H9 (cell line): ENCODE results near the gene SMNDC1. TPM values are rescaled to one million over a fixed set of nuclear protein-coding genes. Genes with fewer than 3 reads are reported as not detected.

Source experiments
- DNase-seq: peaks from one replicate; pipeline ENCODE4 v3.0.0-alpha.2; 2017
- H2AFZ ChIP-seq: one replicate; pipeline ENCODE4 v1.6.1; 2013; ENCODE audit warnings: mild to moderate bottlenecking, low read length, control low read depth, moderate library complexity
- H2AK5ac ChIP-seq: 2 replicates; pipeline ENCODE4 v1.6.1; 2013; ENCODE audit warnings: low read length, control low read depth, mixed read lengths; ENCODE audit not compliant: insufficient read length
- H2BK120ac ChIP-seq: one replicate; pipeline ENCODE4 v1.6.1; 2013; ENCODE audit warnings: low read depth, mild to moderate bottlenecking, low read length, control low read depth, inconsistent platforms; ENCODE audit not compliant: poor library complexity, severe bottlenecking
- H2BK12ac ChIP-seq: 2 replicates; pipeline ENCODE4 v1.6.1; 2013; ENCODE audit warnings: low read length, control low read depth, mixed read lengths, low read depth; ENCODE audit not compliant: insufficient read length
- H2BK15ac ChIP-seq: 2 replicates; pipeline ENCODE4 v1.6.1; 2013; ENCODE audit warnings: low read depth, low read length, control low read depth
- H2BK20ac ChIP-seq: one replicate; pipeline ENCODE4 v1.6.1; 2013; ENCODE audit warnings: low read depth, mild to moderate bottlenecking, low read length, control low read depth, inconsistent platforms; ENCODE audit not compliant: poor library complexity, severe bottlenecking
- H2BK5ac ChIP-seq: 2 replicates; pipeline ENCODE4 v1.6.1; 2013; ENCODE audit warnings: low read length, control low read depth, mixed read lengths; ENCODE audit not compliant: insufficient read length
- H3K14ac ChIP-seq: 2 replicates; pipeline ENCODE4 v1.6.1; 2013; ENCODE audit warnings: low read length, control low read depth; ENCODE audit not compliant: insufficient read depth
- H3K18ac ChIP-seq: 2 replicates; pipeline ENCODE4 v1.6.1; 2013; ENCODE audit warnings: low read depth, mild to moderate bottlenecking, mixed read lengths, low read length, control low read depth; ENCODE audit not compliant: insufficient read length
- H3K23ac ChIP-seq: 2 replicates; pipeline ENCODE4 v1.6.1; 2013; ENCODE audit warnings: low read length, control low read depth, mixed read lengths, low read depth; ENCODE audit not compliant: insufficient read length
- H3K23me2 ChIP-seq: 2 replicates; pipeline ENCODE4 v1.6.1; 2013; ENCODE audit warnings: low read depth, mild to moderate bottlenecking, mixed read lengths, low read length, control low read depth; ENCODE audit not compliant: insufficient read length, poor library complexity, severe bottlenecking
- H3K27ac ChIP-seq: 2 replicates; pipeline ENCODE4 v1.5.1; 2013; ENCODE audit warnings: low read length, control low read depth, mixed read lengths, low read depth; ENCODE audit not compliant: insufficient read length
- H3K27me3 ChIP-seq: 2 replicates; pipeline ENCODE4 v1.6.1; 2013; ENCODE audit warnings: low read length, control low read depth, inconsistent platforms; ENCODE audit not compliant: insufficient read depth
- H3K4ac ChIP-seq: 2 replicates; pipeline ENCODE4 v1.6.1; 2013; ENCODE audit warnings: low read depth, mild to moderate bottlenecking, control low read depth, inconsistent platforms, low read length, moderate library complexity
- H3K4me1 ChIP-seq: 2 replicates; pipeline ENCODE4 v1.6.1; 2013; ENCODE audit warnings: low read length, control low read depth, inconsistent platforms; ENCODE audit not compliant: insufficient read depth
- H3K4me2 ChIP-seq: 2 replicates; pipeline ENCODE4 v1.6.1; 2013; ENCODE audit warnings: low read length, control low read depth, mixed read lengths; ENCODE audit not compliant: insufficient read length, insufficient read depth
- H3K56ac ChIP-seq: 2 replicates; pipeline ENCODE4 v1.6.1; 2013; ENCODE audit warnings: low read depth, mild to moderate bottlenecking, mixed read lengths, low read length, control low read depth; ENCODE audit not compliant: insufficient read length
- H3K79me1 ChIP-seq: 2 replicates; pipeline ENCODE4 v1.6.1; 2013; ENCODE audit warnings: low read depth, mild to moderate bottlenecking, moderate library complexity, low read length, control low read depth, inconsistent platforms; ENCODE audit not compliant: insufficient read depth, poor library complexity, severe bottlenecking
- H3K79me2 ChIP-seq: 2 replicates; pipeline ENCODE4 v1.6.1; 2013; ENCODE audit warnings: low read length, control low read depth, inconsistent platforms; ENCODE audit not compliant: insufficient read depth
- H3K9ac ChIP-seq: 2 replicates; pipeline ENCODE4 v1.6.1; 2013; ENCODE audit warnings: low read length, control low read depth, mixed read lengths; ENCODE audit not compliant: insufficient read length; ENCODE audit errors: extremely low read depth
- H3K9me3 ChIP-seq: one replicate; pipeline ENCODE4 v1.6.1; 2013; ENCODE audit warnings: low read depth, low read length, inconsistent platforms; ENCODE audit not compliant: control insufficient read depth
- H3T11ph ChIP-seq: one replicate; pipeline ENCODE4 v1.6.1; 2013; ENCODE audit warnings: mild to moderate bottlenecking, low read length, control low read depth, inconsistent platforms
- H4K20me1 ChIP-seq: one replicate; pipeline ENCODE4 v1.6.1; 2013; ENCODE audit not compliant: control insufficient read depth, insufficient read length, insufficient read depth
- H4K5ac ChIP-seq: 2 replicates; pipeline ENCODE4 v1.6.1; 2013; ENCODE audit warnings: low read depth, mild to moderate bottlenecking, mixed read lengths, low read length, control low read depth; ENCODE audit not compliant: insufficient read length
- H4K8ac ChIP-seq: replicated peaks from 2 replicates; pipeline ENCODE4 v1.6.1; 2013; ENCODE audit warnings: low read length, control low read depth, mixed read lengths, low read depth; ENCODE audit not compliant: insufficient read length
- H4K91ac ChIP-seq: 2 replicates; pipeline ENCODE4 v1.6.1; 2013; ENCODE audit warnings: low read depth, mild to moderate bottlenecking, moderate library complexity, mixed read lengths, low read length, control low read depth; ENCODE audit not compliant: insufficient read length
- H3K27ac Mint-ChIP-seq, 3 experiments: 2 replicates in 2 of 3; 3 replicates in 1 of 3; pipeline ENCODE4 v1.8.0; 2020 to 2021; ENCODE audit warnings: mixed read lengths in 3 of 3, mild to moderate bottlenecking in 1 of 3, moderate library complexity in 1 of 3
- H3K27me3 Mint-ChIP-seq: 2 replicates; pipeline ENCODE4 v1.8.0; 2021; ENCODE audit warnings: low read depth, mild to moderate bottlenecking, moderate library complexity, mixed read lengths
- H3K36me3 Mint-ChIP-seq, 3 experiments: 2 replicates in 2 of 3; 3 replicates in 1 of 3; pipeline ENCODE4 v1.8.0; 2020 to 2021; ENCODE audit warnings: low read depth in 3 of 3, mixed read lengths in 3 of 3; ENCODE audit not compliant: insufficient read depth in 1 of 3
- H3K4me1 Mint-ChIP-seq, 2 experiments: 2 replicates each; pipeline ENCODE4 v1.8.0; 2020; ENCODE audit warnings: mixed read lengths in 2 of 2
- H3K4me3 Mint-ChIP-seq, 2 experiments: 2 replicates in 1 of 2; 3 replicates in 1 of 2; pipeline ENCODE4 v1.8.0; 2020 to 2021; ENCODE audit warnings: mild to moderate bottlenecking in 2 of 2, mixed read lengths in 2 of 2, moderate library complexity in 1 of 2
- H3K9me3 Mint-ChIP-seq, 2 experiments: 2 replicates in 1 of 2; 3 replicates in 1 of 2; pipeline ENCODE4 v1.8.0; 2020; ENCODE audit warnings: mild to moderate bottlenecking in 2 of 2, mixed read lengths in 2 of 2, moderate library complexity in 1 of 2
- WGBS: extraction: QIAGEN DNeasy Blood & Tissue Kit; methylation state at CpG from one replicate; pipeline ENCODE4 v1.1.7; 2013; ENCODE audit warnings: missing lambda C conversion rate, low lambda C conversion rate, mixed read lengths; ENCODE audit not compliant: insufficient read length; ENCODE audit errors: extremely low coverage; 5-methylcytosine and 5-hydroxymethylcytosine counted together
- total RNA-seq: library from RNA; stranded (reverse); gene quantifications from 2 replicates; pipeline ENCODE4 v1.2.1, GENCODE V29; 2021
- TF ChIP-seq, protein P1 (sequence below): fragments of 200-600 bp; sonication (generic); conservative IDR thresholded peaks from 3 replicates; pipeline ENCODE4 v1.8.0; 2021; ENCODE audit warnings: antibody characterized with exemption, mild to moderate bottlenecking

SMNDC1 gene
- total RNA-seq, 1 experiment from 2014 or later = 55.7 TPM

DNA sequence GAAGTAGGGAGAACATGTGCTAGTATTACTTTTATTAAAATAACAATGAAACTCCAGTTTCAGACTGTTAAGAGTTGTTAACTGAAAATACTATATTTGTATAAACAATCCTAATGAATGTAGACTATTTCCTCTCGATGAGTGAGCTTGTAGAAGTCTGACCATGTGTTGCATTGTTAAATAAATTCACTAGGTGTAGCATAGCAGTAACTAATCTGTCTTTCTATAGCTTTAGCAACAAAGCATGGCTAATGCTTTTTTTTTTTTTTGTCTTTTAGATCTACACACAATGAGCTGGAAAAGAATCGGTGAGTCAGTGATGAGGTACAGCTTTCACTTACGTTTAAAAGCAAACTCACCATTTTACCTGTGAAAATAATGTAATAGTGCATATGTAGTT, 60.2 kb downstream of the SMNDC1 start:
- Histone ChIP-seq H3K23ac (no peak overlapping the region), H4K8ac (no peak overlapping the region), H3K79me1 (no peaks in the 10 kb centered on the region), H3K56ac (no peak overlapping the region), H2BK20ac (no peak overlapping the region), H2BK15ac (no peak overlapping the region), H3K9ac (no peak overlapping the region), H4K20me1 (no peaks in the 10 kb centered on the region), H3T11ph (no peak overlapping the region), H3K79me2 (no peaks in the 10 kb centered on the region), H2BK12ac (no peak overlapping the region), H3K9me3 (no peaks in the 10 kb centered on the region), H2AK5ac (no peak overlapping the region), H2BK120ac (no peak overlapping the region), H3K23me2 (no peaks in the 10 kb centered on the region), H3K4ac (no peak overlapping the region), H2BK5ac (no peak overlapping the region), H3K4me2 (no peak overlapping the region), H3K14ac (no peak overlapping the region), H3K27me3 (no peaks in the 10 kb centered on the region), H3K27ac (no peak overlapping the region), H2AFZ (no peak overlapping the region), H3K18ac (no peak overlapping the region), H4K5ac (no peak overlapping the region), H4K91ac (no peak overlapping the region), H3K4me1 (no peaks in the 10 kb centered on the region)
- no peak for DNase-seq
- Mint-ChIP-seq H3K36me3 (peaks cover 0 to 3% (median 0%) of the 10 kb centered on the region in 3 experiments; a peak in 3 of 7 replicates), H3K27me3 (no peaks in the 10 kb centered on the region), H3K27ac (no peak overlapping the region), H3K4me3 (no peak overlapping the region), H3K9me3 (no peaks in the 10 kb centered on the region), H3K4me1 (peaks cover 8% of the 10 kb centered on the region in 2 experiments)
- TF ChIP-seq, protein P1, sequence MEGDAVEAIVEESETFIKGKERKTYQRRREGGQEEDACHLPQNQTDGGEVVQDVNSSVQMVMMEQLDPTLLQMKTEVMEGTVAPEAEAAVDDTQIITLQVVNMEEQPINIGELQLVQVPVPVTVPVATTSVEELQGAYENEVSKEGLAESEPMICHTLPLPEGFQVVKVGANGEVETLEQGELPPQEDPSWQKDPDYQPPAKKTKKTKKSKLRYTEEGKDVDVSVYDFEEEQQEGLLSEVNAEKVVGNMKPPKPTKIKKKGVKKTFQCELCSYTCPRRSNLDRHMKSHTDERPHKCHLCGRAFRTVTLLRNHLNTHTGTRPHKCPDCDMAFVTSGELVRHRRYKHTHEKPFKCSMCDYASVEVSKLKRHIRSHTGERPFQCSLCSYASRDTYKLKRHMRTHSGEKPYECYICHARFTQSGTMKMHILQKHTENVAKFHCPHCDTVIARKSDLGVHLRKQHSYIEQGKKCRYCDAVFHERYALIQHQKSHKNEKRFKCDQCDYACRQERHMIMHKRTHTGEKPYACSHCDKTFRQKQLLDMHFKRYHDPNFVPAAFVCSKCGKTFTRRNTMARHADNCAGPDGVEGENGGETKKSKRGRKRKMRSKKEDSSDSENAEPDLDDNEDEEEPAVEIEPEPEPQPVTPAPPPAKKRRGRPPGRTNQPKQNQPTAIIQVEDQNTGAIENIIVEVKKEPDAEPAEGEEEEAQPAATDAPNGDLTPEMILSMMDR = no peak
- WGBS = no CpG with 5 or more reads among the region's 3 CpGs
